ENCODE data around the gene IQCF2. TPM values are rescaled to one million over a fixed set of nuclear protein-coding genes. Genes with fewer than 3 reads are reported as not detected.
"Not testable (repeated sequence)": the region's sequence is repeated elsewhere in the genome, so short reads cannot be mapped to it uniquely, and the experiment has no call there.

IQCF2 gene
- total RNA-seq, 1 donor from 2014 or later, result not detected

- Histone ChIP-seq H3K4me3 (no peak overlapping the region), H3K4me1 (no peaks in the 10 kb centered on the region), H3K9me3 (no peaks in the 10 kb centered on the region), H3K27me3 (no peaks in the 10 kb centered on the region), H3K27ac (no peak overlapping the region), H3K36me3 (no peaks in the 10 kb centered on the region)
- intact Hi-C loops (cut with DNase I), result no loop called here
- DNase-seq (ENCODE audit: extremely low spot score in 2 of 2), result no peak
- TF ChIP-seq, protein P1, sequence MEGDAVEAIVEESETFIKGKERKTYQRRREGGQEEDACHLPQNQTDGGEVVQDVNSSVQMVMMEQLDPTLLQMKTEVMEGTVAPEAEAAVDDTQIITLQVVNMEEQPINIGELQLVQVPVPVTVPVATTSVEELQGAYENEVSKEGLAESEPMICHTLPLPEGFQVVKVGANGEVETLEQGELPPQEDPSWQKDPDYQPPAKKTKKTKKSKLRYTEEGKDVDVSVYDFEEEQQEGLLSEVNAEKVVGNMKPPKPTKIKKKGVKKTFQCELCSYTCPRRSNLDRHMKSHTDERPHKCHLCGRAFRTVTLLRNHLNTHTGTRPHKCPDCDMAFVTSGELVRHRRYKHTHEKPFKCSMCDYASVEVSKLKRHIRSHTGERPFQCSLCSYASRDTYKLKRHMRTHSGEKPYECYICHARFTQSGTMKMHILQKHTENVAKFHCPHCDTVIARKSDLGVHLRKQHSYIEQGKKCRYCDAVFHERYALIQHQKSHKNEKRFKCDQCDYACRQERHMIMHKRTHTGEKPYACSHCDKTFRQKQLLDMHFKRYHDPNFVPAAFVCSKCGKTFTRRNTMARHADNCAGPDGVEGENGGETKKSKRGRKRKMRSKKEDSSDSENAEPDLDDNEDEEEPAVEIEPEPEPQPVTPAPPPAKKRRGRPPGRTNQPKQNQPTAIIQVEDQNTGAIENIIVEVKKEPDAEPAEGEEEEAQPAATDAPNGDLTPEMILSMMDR (IDR thresholded peaks at IDR 0.05), result no peak
- TF ChIP-seq POLR2A (IDR thresholded peaks at IDR 0.05) (no peak), POLR2AphosphoS5 (IDR thresholded peaks at IDR 0.05; ENCODE audit: insufficient read depth in 1 of 2, low read depth in 1 of 2) (no peak)
Observed at GRCh38 chr3:51897391-51897790, 36.0 kb downstream of the IQCF2 start.

DNA sequence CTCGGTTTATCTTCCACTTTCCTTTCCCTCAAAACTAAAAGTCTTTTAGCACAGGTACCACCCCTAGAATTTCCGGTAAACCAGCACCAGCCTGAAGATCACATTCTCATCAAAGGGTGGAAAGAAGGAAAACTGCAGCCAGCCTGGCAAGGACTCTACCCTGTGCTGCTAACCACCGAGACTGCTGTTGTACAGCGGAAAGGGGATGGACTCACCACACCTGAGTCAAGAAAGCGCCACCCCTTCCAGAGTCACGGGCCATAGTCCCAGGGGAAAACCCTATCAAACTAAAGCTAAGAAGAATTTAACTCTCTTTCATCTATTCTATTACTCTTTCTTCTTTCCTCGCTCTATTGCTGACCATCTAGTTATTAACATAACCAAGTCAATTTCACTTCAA lies 38.6 kb downstream of the IQCF2 start:
- H3K4me3 ChIP-seq; H3K27me3 ChIP-seq; H3K9me3 ChIP-seq; H3K27ac ChIP-seq; intact Hi-C loops (cut with DNase I); H3K36me3 ChIP-seq; DNase-seq (ENCODE audit: extremely low spot score in 2 of 2); H3K4me1 ChIP-seq: not testable (repeated sequence)

DNA sequence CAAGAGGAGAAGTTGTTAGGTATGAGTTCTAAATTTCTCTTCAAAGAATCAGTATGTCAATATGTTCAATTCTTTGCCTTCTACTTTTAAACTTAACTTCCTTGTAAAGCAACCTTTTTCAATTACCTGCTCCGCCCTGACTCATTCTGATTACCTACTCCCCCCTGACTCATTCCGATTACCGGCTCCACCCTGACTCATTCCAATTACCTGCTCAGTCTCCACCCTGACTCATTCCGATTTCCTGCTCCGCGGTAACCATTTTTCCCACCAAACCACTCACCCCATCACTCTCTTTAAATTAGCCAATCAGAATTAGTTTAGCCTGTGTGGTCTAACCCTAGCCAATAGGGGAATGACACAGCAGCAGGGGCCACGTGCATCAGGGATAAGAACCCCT lies 40.9 kb downstream of the IQCF2 start:
- intact Hi-C loops (cut with DNase I); H3K27ac ChIP-seq: not testable (repeated sequence)

DNA sequence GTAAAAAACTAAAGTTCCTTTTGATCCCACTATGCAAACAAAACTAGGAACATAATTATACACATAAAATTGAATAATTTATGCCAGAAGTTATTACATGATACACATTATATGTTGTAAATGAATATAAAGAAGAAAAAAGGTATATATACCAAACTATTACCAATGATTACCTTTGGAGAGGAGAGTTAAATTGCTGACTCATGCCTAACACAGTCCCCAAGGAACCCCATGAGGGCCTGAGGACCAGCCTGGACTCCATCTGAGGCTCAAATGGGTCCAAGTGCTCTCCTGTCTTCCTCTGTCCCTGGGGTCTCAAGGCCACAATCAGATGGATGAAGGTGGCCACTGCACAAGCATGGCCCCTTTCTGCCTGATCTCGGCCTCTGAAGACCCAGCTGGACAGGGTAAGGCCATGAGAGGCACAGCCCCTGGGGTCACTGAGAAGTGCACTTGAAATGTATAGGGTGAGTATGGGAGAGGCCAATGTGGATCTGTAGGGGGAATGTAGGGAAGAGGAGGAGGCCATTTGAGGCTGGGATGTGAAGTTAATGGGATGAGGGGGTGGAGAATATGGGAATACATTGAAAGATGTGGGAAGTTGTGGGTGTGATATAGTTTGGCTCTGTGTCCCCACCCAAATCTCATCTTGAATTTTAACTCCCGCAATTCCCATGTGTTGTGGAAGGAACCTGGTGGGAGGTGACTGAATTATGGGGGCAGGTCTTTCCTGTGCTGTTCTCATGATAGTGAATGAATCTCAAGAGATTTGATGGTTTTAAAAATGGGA lies 42.8 kb downstream of the IQCF2 start:
- intact Hi-C loops (cut with DNase I), result no loop called here
- Histone ChIP-seq H3K4me3 (no peak overlapping the region), H3K27me3 (no peaks in the 10 kb centered on the region), H3K4me1 (no peaks in the 10 kb centered on the region), H3K9me3 (no peaks in the 10 kb centered on the region), H3K27ac (no peak overlapping the region), H3K36me3 (no peaks in the 10 kb centered on the region)
- no peak for TF ChIP-seq POLR2AphosphoS5 (IDR thresholded peaks at IDR 0.05; ENCODE audit: insufficient read depth in 1 of 2, low read depth in 1 of 2)
- TF ChIP-seq POLR2A (IDR thresholded peaks at IDR 0.05), result no peak
- TF ChIP-seq, protein P1 (IDR thresholded peaks at IDR 0.05), result no peak
- no peak for DNase-seq (ENCODE audit: extremely low spot score in 2 of 2)

More for the DNA sequence above, 40.9 kb downstream of the IQCF2 start:
- not testable (repeated sequence) for H3K9me3 ChIP-seq; H3K4me1 ChIP-seq; H3K4me3 ChIP-seq; H3K36me3 ChIP-seq; H3K27me3 ChIP-seq; DNase-seq (ENCODE audit: extremely low spot score in 2 of 2)

DNA sequence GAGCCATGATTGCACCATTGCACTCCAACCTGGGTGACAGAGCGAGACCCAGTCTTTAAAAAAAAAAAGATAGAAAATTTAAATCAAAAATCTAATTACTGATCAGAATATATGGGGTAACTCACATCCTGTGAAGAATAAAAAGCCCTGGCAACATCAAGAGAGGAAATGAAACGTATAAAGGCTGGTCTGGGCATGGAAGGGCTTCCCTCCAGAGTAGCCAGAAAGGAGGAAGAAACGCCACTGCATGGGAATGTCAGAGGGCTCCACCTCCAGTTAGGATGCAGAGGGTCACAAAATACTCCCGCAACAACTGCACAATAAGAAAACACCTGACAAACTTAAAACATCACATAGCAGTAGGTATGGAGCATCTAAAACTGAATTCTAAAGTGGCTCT lies 46.6 kb downstream of the IQCF2 start:
- TF ChIP-seq POLR2AphosphoS5 (IDR thresholded peaks at IDR 0.05; ENCODE audit: insufficient read depth in 1 of 2, low read depth in 1 of 2) (no peak), POLR2A (IDR thresholded peaks at IDR 0.05) (no peak)
- TF ChIP-seq, protein P1 (IDR thresholded peaks at IDR 0.05), result no peak
- intact Hi-C loops (cut with DNase I), result no loop called here

More for the DNA sequence above, 46.6 kb downstream of the IQCF2 start:
- H3K27me3 ChIP-seq, result no peaks in the 10 kb centered on the region
- H3K9me3 ChIP-seq, result no peaks in the 10 kb centered on the region
- no peak overlapping the region for H3K4me3 ChIP-seq
- H3K4me1 ChIP-seq, result no peaks in the 10 kb centered on the region
- no peaks in the 10 kb centered on the region for H3K36me3 ChIP-seq
- no peak overlapping the region for H3K27ac ChIP-seq
- DNase-seq (ENCODE audit: extremely low spot score in 2 of 2), result no peak

Small RNAs within 50 kb of the gene (small RNA-seq; reads per million reads assigned to genes)
- gene RN7SL504P, result not detected

Other genes starting within 250 kb of the IQCF2 start
- 66.8 TPM for gene TEX264, start 190.4 kb upstream of the IQCF2 start, total RNA-seq
- not detected for gene GRM2, start 154.5 kb upstream of the IQCF2 start, total RNA-seq
- not detected for gene IQCF6, start 82.4 kb upstream of the IQCF2 start, total RNA-seq
- not detected for gene IQCF5, start 14.0 kb downstream of the IQCF2 start, total RNA-seq
- gene IQCF1, start 41.7 kb downstream of the IQCF2 start, total RNA-seq, result not detected
- 12.5 TPM for gene RRP9, start 80.3 kb downstream of the IQCF2 start, total RNA-seq
- gene PARP3, start 80.7 kb downstream of the IQCF2 start, total RNA-seq, result 20.6 TPM
- not detected for gene GPR62, start 93.8 kb downstream of the IQCF2 start, total RNA-seq
- 36.6 TPM for gene PCBP4, start 105.8 kb downstream of the IQCF2 start, total RNA-seq
- gene ABHD14B, start 112.4 kb downstream of the IQCF2 start, total RNA-seq, result 46.9 TPM
- gene ABHD14A, start 113.4 kb downstream of the IQCF2 start, total RNA-seq, result 31.9 TPM
- 29.7 TPM for gene ACY1, start 121.9 kb downstream of the IQCF2 start, total RNA-seq
- 1,678 TPM for gene RPL29, start 134.3 kb downstream of the IQCF2 start, total RNA-seq
- 59.9 TPM for gene DUSP7, start 195.0 kb downstream of the IQCF2 start, total RNA-seq

Data from vagina (tissue), 2 donors.